ENCODE data around the gene PPM1B.

DNA sequence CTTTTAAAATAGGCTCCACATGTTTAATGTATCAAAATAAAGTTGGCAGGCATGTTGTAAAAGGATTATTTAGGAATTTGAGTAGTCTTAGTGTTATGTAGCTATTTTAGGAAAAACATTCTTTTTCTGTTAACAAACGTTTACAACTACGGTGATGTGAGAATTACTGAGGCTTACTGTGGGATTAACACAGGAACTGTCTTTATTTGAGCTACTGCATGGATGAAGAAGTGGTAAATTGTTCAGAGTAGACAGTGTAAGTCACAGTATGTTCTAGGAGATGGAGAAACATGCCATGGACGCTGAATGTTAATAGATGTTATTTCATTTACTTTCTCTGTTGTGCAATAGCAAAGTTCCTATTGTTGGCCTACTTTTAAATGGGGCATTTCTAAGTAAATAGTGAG lies 1.6 kb downstream of the PPM1B start:
- TF ChIP-seq POLR2A (conservative IDR thresholded peaks at IDR 0.05) (no peak), ZNF76 (CRISPR knock-in tag; IDR thresholded peaks at IDR 0.05; ENCODE audit: borderline replicate concordance) (no peak), NR4A1 (CRISPR knock-in tag; IDR thresholded peaks at IDR 0.05) (no peak), NR4A1 (tag; IDR thresholded peaks at IDR 0.05) (no peak), SPI1 (IDR thresholded peaks at IDR 0.05; ENCODE audit: borderline replicate concordance, low read depth, low read length) (no peak), PHB2 (IDR thresholded peaks at IDR 0.05; ENCODE audit: low read depth) (no peak), ZNF830 (CRISPR knock-in tag; IDR thresholded peaks at IDR 0.05) (no peak)
- TF ChIP-seq, protein P1, sequence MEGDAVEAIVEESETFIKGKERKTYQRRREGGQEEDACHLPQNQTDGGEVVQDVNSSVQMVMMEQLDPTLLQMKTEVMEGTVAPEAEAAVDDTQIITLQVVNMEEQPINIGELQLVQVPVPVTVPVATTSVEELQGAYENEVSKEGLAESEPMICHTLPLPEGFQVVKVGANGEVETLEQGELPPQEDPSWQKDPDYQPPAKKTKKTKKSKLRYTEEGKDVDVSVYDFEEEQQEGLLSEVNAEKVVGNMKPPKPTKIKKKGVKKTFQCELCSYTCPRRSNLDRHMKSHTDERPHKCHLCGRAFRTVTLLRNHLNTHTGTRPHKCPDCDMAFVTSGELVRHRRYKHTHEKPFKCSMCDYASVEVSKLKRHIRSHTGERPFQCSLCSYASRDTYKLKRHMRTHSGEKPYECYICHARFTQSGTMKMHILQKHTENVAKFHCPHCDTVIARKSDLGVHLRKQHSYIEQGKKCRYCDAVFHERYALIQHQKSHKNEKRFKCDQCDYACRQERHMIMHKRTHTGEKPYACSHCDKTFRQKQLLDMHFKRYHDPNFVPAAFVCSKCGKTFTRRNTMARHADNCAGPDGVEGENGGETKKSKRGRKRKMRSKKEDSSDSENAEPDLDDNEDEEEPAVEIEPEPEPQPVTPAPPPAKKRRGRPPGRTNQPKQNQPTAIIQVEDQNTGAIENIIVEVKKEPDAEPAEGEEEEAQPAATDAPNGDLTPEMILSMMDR (IDR thresholded peaks at IDR 0.05 in 2 of 3, conservative IDR thresholded peaks at IDR 0.05 in 1 of 3; ENCODE audit: insufficient read depth in 2 of 3, low read depth in 1 of 3, low read length in 3 of 3) = no peak

Data from K562 (cell line).